ENCODE data around the gene TIGD3. TPM values are rescaled to one million over a fixed set of nuclear protein-coding genes. Genes with fewer than 3 reads are reported as not detected.

The TIGD3 gene
- total and polyA plus RNA-seq, 10 of the 15 experiments (the other 5 are each of a cell fraction or from before 2014, with no cell fraction given), result 0.13 to 1.4 (median 0.57) TPM

DNA sequence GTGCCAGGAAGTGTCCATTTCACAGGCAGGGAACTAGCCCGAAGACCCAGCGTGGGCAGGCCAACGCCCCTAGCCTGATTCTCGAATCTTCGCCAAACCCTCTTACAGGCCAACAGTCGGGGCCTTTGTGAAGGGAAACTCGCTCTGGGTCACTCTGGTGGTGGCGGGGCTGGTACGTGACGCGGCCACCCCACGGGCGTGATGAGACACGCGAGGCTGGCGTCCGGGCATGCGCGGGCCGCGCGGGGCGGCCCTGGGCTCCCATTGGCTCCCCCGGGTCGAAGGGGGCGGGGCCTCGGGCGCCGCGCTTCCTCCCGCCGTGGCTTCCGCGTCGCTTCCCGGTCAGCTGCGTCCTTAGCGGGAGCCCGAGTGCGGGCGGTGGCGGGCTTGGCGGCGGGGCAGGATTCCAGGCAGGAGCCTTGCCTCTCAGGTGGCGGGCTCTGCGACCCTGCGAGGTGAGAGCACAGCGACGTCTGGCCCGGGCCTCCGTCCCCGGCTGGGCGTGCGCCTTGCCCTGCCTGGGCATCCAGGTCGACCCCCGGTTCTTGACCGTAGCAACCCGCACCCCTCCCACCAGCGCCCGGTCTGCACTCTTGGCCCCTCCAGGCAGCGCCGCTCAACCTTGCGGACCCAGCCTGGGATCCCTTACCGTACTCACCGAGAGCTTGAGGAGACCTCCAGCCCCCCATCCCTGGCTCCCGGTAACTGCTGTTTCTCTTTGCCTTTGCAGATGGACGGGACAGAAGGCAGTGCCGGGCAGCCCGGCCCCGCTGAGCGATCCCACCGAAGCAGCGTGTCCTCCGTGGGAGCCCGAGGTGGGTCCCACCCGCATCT is 32.0 kb downstream of the TIGD3 start, which contains the start of gene FRMD8 (continued):
- TF ChIP-seq, protein P1, sequence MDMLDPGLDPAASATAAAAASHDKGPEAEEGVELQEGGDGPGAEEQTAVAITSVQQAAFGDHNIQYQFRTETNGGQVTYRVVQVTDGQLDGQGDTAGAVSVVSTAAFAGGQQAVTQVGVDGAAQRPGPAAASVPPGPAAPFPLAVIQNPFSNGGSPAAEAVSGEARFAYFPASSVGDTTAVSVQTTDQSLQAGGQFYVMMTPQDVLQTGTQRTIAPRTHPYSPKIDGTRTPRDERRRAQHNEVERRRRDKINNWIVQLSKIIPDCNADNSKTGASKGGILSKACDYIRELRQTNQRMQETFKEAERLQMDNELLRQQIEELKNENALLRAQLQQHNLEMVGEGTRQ (IDR thresholded peaks at IDR 0.05; ENCODE audit: borderline replicate concordance, low read depth, low read length), result no peak
- TF ChIP-seq KDM1A (IDR thresholded peaks at IDR 0.05; ENCODE audit: borderline replicate concordance) (no peak), SREBF2 (IDR thresholded peaks at IDR 0.05; ENCODE audit: low read length) (no peak), FOS (IDR thresholded peaks at IDR 0.05; ENCODE audit: borderline replicate concordance, extremely low read depth, insufficient read length) (no peak), HDAC2 (IDR thresholded peaks at IDR 0.05) (no peak), NR2C2 (IDR thresholded peaks at IDR 0.05; ENCODE audit: borderline replicate concordance, control insufficient read depth, insufficient read length, low read depth) (no peak), ZNF384 (IDR thresholded peaks at IDR 0.05; ENCODE audit: borderline replicate concordance, low read depth, low read length) (no peak), SIN3A (IDR thresholded peaks at IDR 0.05; ENCODE audit: low read depth, low read length) (peak; percentile 84; the same call in 1 of the 2 replicates)
- TF ChIP-seq, protein P2, sequence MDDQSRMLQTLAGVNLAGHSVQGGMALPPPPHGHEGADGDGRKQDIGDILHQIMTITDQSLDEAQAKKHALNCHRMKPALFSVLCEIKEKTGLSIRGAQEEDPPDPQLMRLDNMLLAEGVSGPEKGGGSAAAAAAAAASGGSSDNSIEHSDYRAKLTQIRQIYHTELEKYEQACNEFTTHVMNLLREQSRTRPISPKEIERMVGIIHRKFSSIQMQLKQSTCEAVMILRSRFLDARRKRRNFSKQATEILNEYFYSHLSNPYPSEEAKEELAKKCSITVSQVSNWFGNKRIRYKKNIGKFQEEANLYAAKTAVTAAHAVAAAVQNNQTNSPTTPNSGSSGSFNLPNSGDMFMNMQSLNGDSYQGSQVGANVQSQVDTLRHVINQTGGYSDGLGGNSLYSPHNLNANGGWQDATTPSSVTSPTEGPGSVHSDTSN (IDR thresholded peaks at IDR 0.05; ENCODE audit: insufficient replicate concordance, low read depth, low read length), result no peak
